Urinary bladder (tissue), 4 donors: ENCODE results near the gene ARL8A. TPM values are rescaled to one million over a fixed set of nuclear protein-coding genes. Genes with fewer than 3 reads are reported as not detected.
A peak's percentile ranks its signal among the peaks of the same experiment; 100 is the strongest.
"Not testable (repeated sequence)": the region's sequence is repeated elsewhere in the genome, so short reads cannot be mapped to it uniquely, and the experiment has no call there.

Source experiments
- DNase-seq: peaks from one replicate; pipeline ENCODE4 v3.0.0-alpha.2; 2015; ENCODE audit errors: extremely low spot score
- H3K27ac ChIP-seq: one replicate; pipeline ENCODE4 v1.5.1; 2013; ENCODE audit warnings: low read depth, mild to moderate bottlenecking, moderate library complexity
- H3K36me3 ChIP-seq: one replicate; pipeline ENCODE4 v1.6.1; 2013; ENCODE audit warnings: mild to moderate bottlenecking, moderate library complexity; ENCODE audit not compliant: insufficient read depth
- H3K4me1 ChIP-seq: one replicate; pipeline ENCODE4 v1.6.1; 2013; ENCODE audit warnings: mild to moderate bottlenecking, moderate library complexity; ENCODE audit not compliant: insufficient read depth
- H3K4me3 ChIP-seq: one replicate; pipeline ENCODE4 v1.5.1; 2013; ENCODE audit warnings: low read depth, low read length
- WGBS: extraction: QIAGEN DNeasy Blood & Tissue Kit; methylation state at CpG from one replicate; pipeline ENCODE4 v1.1.7; 2013; 5-methylcytosine and 5-hydroxymethylcytosine counted together
- polyA plus RNA-seq: library from polyadenylated mRNA; stranded (reverse); fragments of 200-250 nt; gene quantifications from one replicate; pipeline ENCODE4 v1.2.3, GENCODE V29; 2013
- total RNA-seq: library from RNA; depleted of rRNA; stranded (reverse); fragments of >200 nt; gene quantifications from one replicate; pipeline ENCODE4 v1.2.3, GENCODE V29; 2014
- donor health status: healthy with polysubstance abuse.
- donor health status: healthy.

Gene ARL8A
- total RNA-seq: 19.2 TPM
- polyA plus RNA-seq: 39.8 TPM

DNA sequence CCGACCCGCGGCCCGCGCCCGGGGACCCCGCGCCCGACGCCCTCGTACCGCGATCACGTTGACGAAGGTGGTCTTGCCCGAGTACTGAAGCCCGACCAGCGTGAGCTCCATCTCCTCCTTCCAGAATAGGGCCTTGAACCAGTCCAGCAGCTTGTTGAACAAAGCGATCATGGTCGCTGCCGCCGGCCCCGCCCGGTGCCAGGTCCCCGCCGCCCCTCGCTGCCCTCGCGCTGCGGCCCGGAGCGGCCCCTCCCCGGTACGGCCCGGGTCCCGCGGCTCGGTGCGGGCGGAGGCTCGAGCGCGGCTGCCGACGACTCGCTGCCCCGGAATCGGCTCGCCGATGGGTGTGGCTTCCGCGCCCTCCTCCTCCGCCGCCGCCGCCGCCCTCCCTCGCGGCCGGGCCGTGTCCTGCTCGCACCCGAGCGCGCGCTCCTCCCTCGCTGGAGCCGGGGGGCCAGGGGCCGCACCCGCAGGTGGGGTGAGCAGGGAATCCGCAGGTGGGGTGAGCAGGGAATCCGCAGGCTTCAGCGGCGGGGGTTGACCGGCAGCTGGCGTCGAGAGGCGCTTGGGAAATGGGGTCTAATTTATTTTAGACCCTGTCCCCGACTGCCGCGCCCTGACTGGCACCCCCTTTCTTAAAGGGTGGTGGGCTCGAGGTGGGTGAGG is at the start of gene ARL8A:
TSS of gene ARL8A (minus strand) at position 336 of the 666 bp plus-strand sequence. CDS start at position 171, 165 bp downstream.
- Histone ChIP-seq H3K27ac (peak within 1 kb of the TSS; percentile 82), H3K4me3 (peak within 1 kb of the TSS; percentile 97), H3K36me3 (no peaks in the 10 kb centered on the region), H3K4me1 (no peaks in the 10 kb centered on the region)
- DNase-seq: no peak
- 1% methylated on average over 82 of the region's 82 CpGs for WGBS

DNA sequence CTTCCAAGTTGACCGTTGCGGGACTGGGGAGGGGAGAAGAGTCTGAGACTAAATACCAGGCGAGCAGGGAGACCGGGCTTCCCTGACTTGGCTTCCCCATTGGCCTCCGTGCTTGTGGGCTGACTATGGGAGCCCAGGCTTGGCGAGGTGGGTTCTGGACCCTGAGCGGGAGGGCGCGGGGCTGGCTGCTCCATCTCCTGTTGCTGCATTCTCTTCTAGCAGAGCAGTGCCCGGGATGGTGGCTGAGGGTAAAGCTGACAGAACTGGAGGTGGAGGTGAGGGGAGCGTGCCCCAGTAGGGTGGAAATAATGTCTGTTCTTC is 49.8 kb upstream of the ARL8A start:
- no peak overlapping the region for H3K4me3 ChIP-seq
- 60% methylated on average over 11 of the region's 11 CpGs for WGBS
- H3K27ac ChIP-seq: no peak overlapping the region
- no peaks in the 10 kb centered on the region for H3K4me1 ChIP-seq
- DNase-seq: no peak
- H3K36me3 ChIP-seq: no peaks in the 10 kb centered on the region

DNA sequence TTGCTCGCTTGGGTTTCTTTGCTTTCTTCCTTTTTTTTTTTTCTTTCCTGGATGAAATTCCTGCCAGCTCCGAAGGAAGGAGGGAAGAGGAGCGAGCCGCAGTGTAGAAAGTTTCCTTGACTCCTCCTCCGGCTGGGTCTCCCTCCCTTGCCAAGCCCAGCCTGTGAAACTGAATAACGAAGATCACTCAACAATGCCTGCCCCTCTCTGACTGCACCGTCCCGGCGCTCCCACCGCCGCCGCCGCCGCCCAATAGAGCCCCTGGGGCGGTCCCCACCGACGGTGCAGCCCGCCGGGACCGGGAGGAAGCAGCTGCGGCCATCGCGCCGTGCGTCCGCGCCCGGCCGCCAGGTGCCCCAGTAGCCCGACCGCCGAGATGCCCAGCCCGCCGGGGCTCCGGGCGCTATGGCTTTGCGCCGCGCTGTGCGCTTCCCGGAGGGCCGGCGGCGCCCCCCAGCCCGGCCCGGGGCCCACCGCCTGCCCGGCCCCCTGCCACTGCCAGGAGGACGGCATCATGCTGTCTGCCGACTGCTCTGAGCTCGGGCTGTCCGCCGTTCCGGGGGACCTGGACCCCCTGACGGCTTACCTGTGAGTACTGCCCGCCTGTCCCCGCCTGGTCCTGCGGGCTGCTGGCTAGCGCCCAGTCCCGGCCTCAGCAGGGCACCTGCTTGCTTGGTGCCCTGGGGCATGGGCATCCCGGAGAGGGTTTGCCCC is 49.2 kb upstream of the ARL8A start, which contains the start of gene LGR6:
TSS of gene LGR6 (plus strand) at position 186 of the 714 bp plus-strand sequence. CDS start at position 377, 191 bp downstream.
- no peaks in the 10 kb centered on the region for H3K36me3 ChIP-seq
- WGBS: 4% methylated on average over 60 of the region's 61 CpGs
- no peak for DNase-seq
- H3K4me3 ChIP-seq: no peak within 1 kb of the TSS
- no peak within 1 kb of the TSS for H3K27ac ChIP-seq
- no peaks in the 10 kb centered on the region for H3K4me1 ChIP-seq

DNA sequence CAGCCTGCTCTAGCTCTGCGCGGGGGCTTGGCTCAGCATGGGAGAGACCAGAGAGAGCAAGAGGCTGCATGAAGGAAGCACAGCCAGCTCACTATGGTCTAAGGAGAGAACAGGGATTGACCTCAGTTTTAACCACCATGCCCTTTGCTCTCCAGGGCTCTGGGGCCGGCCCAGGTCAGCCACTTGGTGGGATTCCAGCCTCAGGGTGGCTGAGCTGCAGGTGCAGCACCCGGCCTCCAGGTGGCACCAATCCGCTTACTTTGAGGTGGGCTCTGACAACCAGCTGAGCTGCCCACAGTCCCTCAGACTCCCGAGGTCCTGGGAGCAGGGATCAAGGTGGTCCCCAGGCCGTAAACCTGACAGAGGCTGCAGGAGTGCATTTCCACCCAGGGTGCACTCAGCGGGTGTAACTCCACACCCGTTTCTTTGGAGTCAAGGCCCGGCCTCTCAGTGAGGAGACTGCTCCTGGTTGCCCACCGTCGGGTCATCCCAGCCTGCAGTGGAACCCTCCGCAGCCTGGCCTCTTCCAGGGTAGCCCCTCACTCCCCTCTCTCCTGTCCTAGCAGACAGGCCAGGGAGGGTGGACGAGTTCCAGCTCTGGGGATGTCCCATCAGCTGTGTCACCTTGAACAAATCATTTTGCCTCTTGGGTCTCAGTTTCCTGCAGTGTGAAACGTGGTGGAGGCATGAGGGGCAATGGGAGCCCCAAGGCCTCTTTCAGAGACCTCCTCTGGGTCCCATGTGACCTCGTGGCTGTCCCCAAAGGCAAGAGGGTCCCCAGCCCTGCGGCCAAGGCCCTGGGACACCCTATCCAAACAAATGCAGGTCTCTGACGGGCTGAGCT is 48.5 kb upstream of the ARL8A start:
- H3K27ac ChIP-seq: no peak overlapping the region

DNA sequence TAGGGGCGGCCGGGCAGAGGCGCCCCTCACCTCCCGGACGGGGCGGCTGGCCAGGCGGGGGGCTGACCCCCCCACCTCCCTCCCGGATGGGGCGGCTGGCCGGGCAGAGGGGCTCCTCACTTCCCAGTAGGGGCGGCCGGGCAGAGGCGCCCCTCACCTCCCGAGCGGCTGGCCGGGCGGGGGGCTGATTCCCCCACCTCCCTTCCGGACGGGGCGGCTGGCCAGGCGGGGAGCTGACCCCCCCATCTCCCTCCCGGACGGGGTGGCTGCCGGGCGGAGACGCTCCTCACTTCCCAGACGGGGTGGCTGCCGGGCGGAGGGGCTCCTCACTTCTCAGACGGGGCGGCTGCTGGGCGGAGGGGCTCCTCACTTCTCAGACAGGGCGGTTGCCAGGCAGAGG is 46.9 kb upstream of the ARL8A start:
- not testable (repeated sequence) for DNase-seq, H3K27ac ChIP-seq, H3K4me1 ChIP-seq, H3K36me3 ChIP-seq, H3K4me3 ChIP-seq
- WGBS: 88% methylated on average over 14 of the region's 33 CpGs

More for the DNA sequence above, 48.5 kb upstream of the ARL8A start:
- WGBS: 32% methylated on average over 18 of the region's 18 CpGs
- H3K4me1 ChIP-seq: no peaks in the 10 kb centered on the region
- H3K36me3 ChIP-seq: no peaks in the 10 kb centered on the region
- H3K4me3 ChIP-seq: no peak overlapping the region
- DNase-seq: no peak

DNA sequence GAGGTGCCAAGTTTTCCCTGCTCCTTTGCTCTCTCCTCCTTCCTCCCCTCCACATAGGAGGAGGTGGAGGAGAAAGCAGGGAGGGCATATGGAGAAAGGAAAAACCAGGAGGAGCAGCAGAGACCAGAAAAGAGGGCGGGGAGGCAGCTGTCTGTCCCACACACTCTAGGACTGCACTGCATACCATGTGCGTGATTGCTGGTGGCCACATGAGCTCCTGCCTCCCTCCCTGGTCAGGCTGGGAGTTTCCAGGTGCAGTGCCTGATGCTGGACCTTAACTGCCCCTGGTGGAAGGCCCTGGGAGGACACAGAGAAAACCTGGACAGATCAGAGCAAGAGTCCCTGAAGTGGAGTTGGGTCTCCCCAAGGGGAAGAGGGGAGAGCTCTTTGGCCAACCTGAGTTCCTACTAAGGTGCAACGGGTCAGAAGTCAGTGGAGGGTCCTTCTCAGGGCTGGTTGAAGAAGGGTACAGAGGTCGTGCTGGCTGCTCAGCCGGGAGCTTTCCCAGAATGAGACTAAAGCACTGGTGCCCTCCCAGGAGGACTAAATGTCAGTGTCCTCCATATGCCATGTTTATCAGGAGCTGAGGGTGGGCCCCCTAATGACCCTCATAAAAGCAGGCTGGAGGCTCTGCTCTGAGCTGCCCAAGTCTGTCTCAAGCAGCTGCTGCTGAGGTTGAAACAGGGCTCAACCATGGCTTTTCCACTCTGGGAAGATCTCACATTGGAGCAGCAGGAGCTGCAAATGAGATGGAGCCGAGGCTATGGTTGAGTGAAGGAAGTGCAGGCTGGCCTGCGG is 45.6 kb upstream of the ARL8A start:
- no peak overlapping the region for H3K27ac ChIP-seq
- H3K36me3 ChIP-seq: no peaks in the 10 kb centered on the region
- 78% methylated on average over 7 of the region's 7 CpGs for WGBS
- no peaks in the 10 kb centered on the region for H3K4me1 ChIP-seq
- DNase-seq: no peak
- H3K4me3 ChIP-seq: no peak overlapping the region

DNA sequence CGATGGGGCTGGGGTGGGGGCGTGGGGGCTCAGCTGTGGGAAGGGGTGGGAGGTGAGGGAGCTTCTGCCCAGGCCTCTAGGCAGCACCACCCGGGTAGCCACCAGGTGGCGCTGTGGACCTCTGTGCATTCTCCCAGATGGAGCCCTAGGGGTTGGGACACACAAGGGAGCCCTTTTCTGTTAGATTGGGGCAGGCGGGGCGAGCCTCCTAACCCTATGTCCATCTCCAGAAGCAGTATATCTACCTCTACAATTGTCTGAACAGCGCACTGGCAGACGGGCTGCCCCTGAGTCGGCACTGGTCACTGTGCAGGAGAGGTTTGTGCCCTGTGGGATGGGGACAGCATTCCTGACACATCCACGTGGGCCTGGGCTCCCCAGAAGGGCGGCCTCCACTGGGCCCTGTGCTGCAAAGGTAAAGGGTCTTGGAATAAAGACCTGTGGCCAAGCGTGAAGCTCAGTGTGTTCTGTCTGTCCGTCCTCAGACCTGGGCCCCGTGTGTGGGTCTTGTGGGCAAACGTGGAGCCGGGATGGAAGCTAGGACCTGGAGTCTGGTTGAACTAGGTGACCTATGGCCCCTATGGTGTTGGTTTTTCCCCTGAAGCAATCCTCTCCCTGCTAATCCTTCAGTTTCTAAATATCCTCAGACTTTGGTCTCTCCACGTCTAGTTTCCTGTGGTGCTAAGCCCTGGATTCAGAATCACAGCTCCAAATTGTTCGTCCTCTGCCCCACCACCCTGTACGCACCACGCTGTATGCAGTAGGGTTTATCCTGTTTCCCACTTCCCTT is 44.7 kb upstream of the ARL8A start:
- Histone ChIP-seq H3K27ac (no peak overlapping the region), H3K36me3 (no peaks in the 10 kb centered on the region), H3K4me3 (no peak overlapping the region), H3K4me1 (no peaks in the 10 kb centered on the region)
- no peak for DNase-seq
- 56% methylated on average over 20 of the region's 20 CpGs for WGBS

DNA sequence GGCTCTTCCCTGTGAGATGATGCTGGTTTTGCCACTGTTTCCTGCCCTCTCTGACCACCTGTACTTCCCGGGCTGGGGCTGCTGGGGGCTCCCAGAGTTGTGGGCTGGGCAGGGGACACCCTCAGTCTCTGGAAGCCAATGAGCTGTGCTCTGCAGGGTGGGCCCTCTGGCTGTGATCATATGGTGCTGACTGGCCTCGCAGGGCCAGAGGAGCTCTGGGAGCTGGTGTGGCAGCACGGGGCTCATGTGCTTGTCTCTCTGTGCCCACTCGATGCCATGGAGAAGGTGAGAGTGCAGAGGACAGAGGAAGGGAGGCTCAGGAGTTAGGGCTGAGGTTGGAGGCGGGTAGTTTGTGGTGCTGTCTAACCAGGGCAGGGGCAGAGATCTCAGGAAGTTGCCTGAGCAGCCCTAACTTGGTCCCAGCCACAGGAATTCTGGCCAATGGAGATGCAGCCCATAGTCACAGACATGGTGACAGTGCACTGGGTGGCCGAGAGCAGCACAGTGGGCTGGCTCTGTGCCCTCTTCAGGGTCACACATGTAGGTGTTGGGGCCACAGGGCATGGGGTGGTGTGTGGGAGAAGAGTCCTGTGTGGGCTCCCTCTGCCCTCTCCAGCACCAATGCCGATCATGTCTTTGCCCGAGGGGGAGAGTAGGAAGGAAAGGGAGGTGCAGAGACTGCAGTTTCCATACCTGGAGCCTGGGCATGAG is 43.3 kb upstream of the ARL8A start:
- WGBS: 80% methylated on average over 8 of the region's 8 CpGs
- no peak for DNase-seq
- Histone ChIP-seq H3K4me3 (no peak overlapping the region), H3K4me1 (no peaks in the 10 kb centered on the region), H3K36me3 (no peaks in the 10 kb centered on the region), H3K27ac (no peak overlapping the region)

DNA sequence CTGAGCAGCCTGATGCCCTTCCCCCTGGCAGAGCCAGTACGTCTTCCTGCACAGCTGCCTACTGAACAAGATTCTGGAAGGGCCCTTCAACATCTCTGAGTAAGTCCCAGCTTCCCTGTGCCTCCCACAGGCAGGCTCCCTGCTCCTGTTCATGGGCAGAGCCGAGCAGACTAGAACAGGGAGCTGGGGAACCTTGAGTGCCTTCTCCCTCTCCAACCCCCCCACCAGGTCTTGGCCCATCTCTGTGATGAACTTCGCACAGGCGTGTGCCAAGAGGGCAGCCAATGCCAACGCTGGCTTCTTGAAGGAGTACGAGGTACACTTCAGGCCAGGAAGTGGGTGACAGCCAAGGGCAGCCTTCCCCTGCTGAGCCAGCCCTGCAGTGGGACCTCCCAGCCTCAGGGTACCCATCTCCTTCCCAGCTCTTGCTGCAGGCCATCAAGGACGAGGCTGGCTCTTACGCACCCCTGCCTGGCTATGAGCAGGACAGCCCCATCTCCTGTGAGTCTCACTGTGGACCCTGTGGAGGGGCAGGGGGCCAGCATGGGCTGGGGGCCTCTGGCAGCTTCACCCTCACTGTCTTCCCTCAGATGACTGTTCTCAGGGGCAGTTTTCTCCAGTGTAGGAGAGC is 42.6 kb upstream of the ARL8A start:
- H3K36me3 ChIP-seq: no peaks in the 10 kb centered on the region
- H3K4me1 ChIP-seq: no peaks in the 10 kb centered on the region
- 75% methylated on average over 8 of the region's 8 CpGs for WGBS
- DNase-seq: no peak
- H3K4me3 ChIP-seq: no peak overlapping the region
- no peak overlapping the region for H3K27ac ChIP-seq

DNA sequence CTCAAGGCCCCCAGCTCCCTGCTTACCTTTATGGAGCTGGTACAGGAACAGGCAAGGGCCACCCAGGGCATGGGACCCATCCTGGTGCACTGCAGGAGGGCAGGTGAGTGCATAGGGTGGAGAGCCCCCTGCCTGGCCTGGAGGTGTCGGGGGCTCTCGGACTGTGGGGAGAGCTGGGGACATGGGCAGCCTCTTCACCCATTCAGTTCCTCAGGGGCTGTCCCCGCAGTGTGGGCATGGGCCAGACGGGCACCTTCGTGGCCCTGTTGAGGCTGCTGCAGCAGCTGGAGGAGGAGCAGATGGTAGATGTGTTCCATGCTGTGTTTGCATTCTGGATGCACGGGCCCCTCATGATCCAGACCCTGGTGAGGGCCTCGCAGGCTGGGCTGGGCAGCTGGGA is 41.8 kb upstream of the ARL8A start:
- Histone ChIP-seq H3K36me3 (no peaks in the 10 kb centered on the region), H3K27ac (no peak overlapping the region), H3K4me1 (no peaks in the 10 kb centered on the region), H3K4me3 (no peak overlapping the region)
- WGBS: 84% methylated on average over 7 of the region's 7 CpGs
- no peak for DNase-seq

DNA sequence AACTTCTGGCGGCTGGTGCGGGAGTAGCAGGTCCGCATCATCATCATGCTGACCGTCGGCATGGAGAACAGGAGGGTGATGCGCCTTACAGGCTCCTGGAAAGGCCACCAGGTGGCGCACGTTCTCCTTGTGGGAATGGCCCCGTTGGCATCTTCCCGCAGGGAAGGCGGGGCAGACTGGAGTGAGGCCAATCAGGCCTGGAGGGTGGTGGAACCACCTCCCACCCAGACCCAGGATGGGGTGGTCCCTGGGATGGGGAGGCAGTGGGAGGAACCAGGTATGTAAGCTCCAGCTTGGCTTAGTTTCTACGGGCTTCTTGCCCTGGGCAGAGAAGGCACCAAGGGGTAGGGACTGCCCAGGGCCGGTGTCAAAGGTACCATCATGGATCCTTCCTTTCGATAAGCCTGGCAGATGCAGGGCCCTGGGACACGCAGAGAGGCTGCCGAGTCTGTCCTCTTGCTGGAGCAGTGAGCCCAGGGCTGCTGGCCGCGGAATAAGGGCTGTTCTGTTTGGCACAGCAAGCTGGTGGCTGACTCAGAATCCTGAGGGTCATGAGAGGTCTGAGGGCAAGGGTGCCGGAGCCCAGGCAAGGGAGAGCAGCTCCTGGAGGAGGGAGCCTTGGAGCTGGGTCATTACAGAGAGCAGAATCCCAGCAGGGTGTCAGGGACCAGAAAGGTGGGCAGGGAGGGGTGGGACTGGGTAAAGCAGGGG is 40.4 kb upstream of the ARL8A start:
- WGBS: 17% methylated on average over 19 of the region's 19 CpGs
- H3K36me3 ChIP-seq: no peaks in the 10 kb centered on the region
- no peak overlapping the region for H3K27ac ChIP-seq
- DNase-seq: no peak
- no peak overlapping the region for H3K4me3 ChIP-seq
- no peaks in the 10 kb centered on the region for H3K4me1 ChIP-seq
